GM12892 (cell line): Measurements from ENCODE around the gene CCT3.

ENCODE experiments used
- POLR2A ChIP-seq: IDR thresholded peaks from 2 replicates; pipeline ENCODE4 v1.6.1; 2011; ENCODE audit warnings: low read depth, low read length, control low read depth
- POLR2AphosphoS5 ChIP-seq: IDR thresholded peaks from 2 replicates; pipeline ENCODE4 v1.6.1; 2011; ENCODE audit warnings: low read depth, low read length, control low read depth

DNA sequence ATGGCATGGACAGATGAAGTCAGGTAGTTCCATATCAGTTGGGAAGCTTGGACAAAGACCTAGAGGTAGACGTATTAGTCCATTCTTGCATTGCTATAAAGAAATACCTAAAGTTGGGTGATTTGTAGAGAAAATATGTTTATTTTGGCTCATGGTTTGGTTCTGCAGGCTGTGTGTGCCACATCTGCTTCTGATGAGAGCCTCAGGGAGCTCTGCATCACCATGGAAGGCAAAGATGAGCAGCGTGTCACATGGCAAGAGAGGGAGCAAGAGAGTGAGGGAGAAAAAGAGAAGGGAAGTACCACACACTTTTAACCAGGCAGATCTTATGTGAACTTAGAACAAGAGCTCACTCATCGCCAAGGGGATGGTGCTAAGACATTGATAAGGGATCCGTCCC lies 9.2 kb upstream of the CCT3 start:
- TF ChIP-seq POLR2AphosphoS5 (no peak), POLR2A (no peak)
